GM19395 (cell line): ENCODE results near the gene FCHO1.
"Not testable (repeated sequence)": the region's sequence is repeated elsewhere in the genome, so short reads cannot be mapped to it uniquely, and the experiment has no call there.

Source experiments
- ATAC-seq: cut with Tn5 transposase; IDR thresholded peaks from one replicate; pipeline ENCODE4 v1.9.1; 2021; ENCODE audit warnings: mild to moderate bottlenecking, moderate library complexity; ENCODE audit not compliant: unreplicated experiment

FCHO1 gene

GRCh38 chr19:17790059-17790780, 38.9 kb downstream of the FCHO1 start:
- ATAC-seq, result no peak

- no peak for ATAC-seq
These were observed 43.1 kb downstream of the FCHO1 start for GRCh38 chr19:17794412-17794730.

GRCh38 chr19:17794731-17795494, 43.6 kb downstream of the FCHO1 start, which contains the start of gene B3GNT3:
TSS of gene B3GNT3 (plus strand) at chr19:17795138. CDS start at chr19:17807808, 12,670 bp downstream.
- no peak for ATAC-seq

- no peak for ATAC-seq
These were observed 44.2 kb downstream of the FCHO1 start for GRCh38 chr19:17795495-17795856.

GRCh38 chr19:17796013-17796837, 44.9 kb downstream of the FCHO1 start:
- ATAC-seq, result no peak

- ATAC-seq, result no peak
These were observed 45.7 kb downstream of the FCHO1 start for GRCh38 chr19:17796838-17797423.

- no peak for ATAC-seq
These were observed 46.3 kb downstream of the FCHO1 start for GRCh38 chr19:17797424-17798201.

- ATAC-seq, result not testable (repeated sequence)
These were observed 47.3 kb downstream of the FCHO1 start for GRCh38 chr19:17798599-17798998.

- ATAC-seq, result no peak
These were observed 51.0 kb downstream of the FCHO1 start for GRCh38 chr19:17802137-17802858.

GRCh38 chr19:17803264-17803896, 52.1 kb downstream of the FCHO1 start:
- ATAC-seq, result no peak

GRCh38 chr19:17805427-17805826, 54.1 kb downstream of the FCHO1 start:
- ATAC-seq, result no peak

- no peak for ATAC-seq
These were observed 55.7 kb downstream of the FCHO1 start for GRCh38 chr19:17806945-17807344.

- no peak for ATAC-seq
These were observed 56.5 kb downstream of the FCHO1 start for GRCh38 chr19:17807731-17808316.

- no peak for ATAC-seq
These were observed 59.8 kb downstream of the FCHO1 start for GRCh38 chr19:17811103-17811502.

- ATAC-seq, result no peak
These were observed 60.4 kb downstream of the FCHO1 start for GRCh38 chr19:17811681-17812080.

- no peak for ATAC-seq
These were observed 60.8 kb downstream of the FCHO1 start for GRCh38 chr19:17812099-17812498.

- ATAC-seq, result no peak
These were observed 66.5 kb downstream of the FCHO1 start for GRCh38 chr19:17817668-17818363.

GRCh38 chr19:17821190-17821589, 69.9 kb downstream of the FCHO1 start, which contains the start of gene INSL3:
TSS of gene INSL3 (minus strand) at chr19:17821519. CDS start at chr19:17821506, 13 bp downstream.
- ATAC-seq, result no peak
